Stimulated activated CD8-positive, alpha-beta memory T cell treated with anti-CD3 and anti-CD28 coated beads, Interleukin-2, amount 100 ng/mL, for 1 hour (primary cell): ENCODE data around the gene FSIP1.
A peak's percentile ranks its signal among the peaks of the same experiment; 100 is the strongest.
"Not testable (repeated sequence)": the region's sequence is repeated elsewhere in the genome, so short reads cannot be mapped to it uniquely, and the experiment has no call there.

ENCODE experiments used
- DNase-seq, 2 donors: peaks; one replicate each; pipeline ENCODE4 v3.0.0-alpha.2; 2020; ENCODE audit warnings: low read depth in 2 of 2

The FSIP1 gene

DNA sequence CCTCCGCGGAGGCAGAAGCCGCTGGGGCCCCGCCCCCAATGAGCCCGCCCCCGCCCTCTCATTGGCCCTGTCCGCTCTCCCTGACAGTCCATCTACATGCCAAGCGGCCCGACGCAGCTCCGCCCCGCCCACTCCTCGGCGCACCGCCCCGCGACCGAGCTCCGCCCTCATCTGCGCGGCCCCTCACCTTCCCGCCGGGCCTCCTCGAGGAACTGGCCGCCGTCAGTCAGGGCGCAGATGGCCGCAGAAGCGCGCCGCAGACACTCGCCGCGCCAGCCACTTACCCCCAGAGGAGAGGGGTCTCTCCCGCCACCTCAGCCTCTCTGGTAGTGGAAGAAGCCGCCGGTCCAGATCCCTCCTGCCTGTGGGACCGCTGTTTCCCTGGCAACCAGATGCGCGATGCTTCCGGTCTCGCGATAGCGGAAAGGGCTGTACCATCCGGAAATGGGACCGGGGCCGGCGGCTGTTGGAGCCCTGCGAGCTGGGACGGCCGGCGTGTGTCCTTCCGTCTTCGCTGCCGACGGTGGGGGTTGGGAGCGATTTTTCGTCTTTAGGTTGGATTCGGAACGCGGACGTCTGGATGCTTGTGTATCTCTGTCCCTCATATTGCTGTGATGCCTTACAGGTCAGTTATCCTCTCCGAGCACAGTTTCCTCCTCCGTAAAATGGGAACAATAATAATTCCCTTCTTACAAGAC is at the start of gene FSIP1:
Gene FSIP1 (minus strand): TSS at position 401 of the 698 bp plus-strand sequence. CDS start 6,317 bp downstream, outside the sequence.
- peak; percentile 89 to 90 for DNase-seq

DNA sequence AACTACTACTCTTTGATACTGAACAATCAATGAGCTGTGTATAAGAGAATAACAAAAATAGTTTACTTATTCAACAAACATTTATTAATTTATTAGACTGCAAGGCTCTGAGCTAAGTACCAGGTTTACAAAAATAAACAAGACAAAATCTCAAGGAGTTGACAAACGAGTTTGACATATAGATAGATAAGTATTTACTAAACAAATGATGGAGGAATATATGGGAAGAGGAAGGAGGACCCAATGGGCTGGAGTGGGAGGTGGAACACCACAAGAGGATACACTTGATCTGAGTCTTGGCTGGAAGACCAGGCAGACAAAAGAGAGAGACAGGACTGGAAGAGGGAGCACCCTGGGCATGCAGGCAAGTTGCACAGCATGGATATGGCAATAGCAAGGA is 47.5 kb upstream of the FSIP1 start:
- DNase-seq: no peak

DNA sequence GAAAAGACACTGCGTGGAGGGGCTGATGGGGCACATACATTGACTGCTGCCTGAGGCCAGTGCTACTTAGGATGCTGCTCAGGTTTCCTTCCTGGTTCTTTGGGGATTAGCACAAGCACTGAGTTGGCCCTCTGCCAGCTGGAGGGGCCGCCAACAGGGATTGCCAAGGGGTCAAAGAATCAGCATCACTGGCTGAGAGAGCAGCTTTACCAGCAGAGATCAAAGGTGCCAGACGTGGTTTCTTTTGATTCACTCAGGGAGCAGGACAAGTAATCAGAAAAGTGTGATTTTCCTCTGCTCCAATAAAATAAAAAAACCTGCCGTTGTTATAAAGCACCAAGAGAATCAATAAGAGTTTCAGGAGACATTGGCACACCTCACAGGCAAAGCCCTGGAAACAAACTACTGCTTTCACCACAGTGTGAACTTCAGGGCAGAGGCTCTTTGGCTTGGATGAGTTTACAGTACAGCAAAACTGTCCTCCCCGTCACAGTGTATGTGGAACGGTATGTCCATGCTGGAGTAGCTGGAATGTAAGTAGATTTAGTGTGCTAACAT is 45.8 kb upstream of the FSIP1 start:
- DNase-seq: no peak

GRCh38 chr15:39826975-39827374 is 44.3 kb upstream of the FSIP1 start:
- DNase-seq: no peak

- no peak for DNase-seq
Measured at GRCh38 chr15:39823634-39824033, 41.0 kb upstream of the FSIP1 start.

DNA sequence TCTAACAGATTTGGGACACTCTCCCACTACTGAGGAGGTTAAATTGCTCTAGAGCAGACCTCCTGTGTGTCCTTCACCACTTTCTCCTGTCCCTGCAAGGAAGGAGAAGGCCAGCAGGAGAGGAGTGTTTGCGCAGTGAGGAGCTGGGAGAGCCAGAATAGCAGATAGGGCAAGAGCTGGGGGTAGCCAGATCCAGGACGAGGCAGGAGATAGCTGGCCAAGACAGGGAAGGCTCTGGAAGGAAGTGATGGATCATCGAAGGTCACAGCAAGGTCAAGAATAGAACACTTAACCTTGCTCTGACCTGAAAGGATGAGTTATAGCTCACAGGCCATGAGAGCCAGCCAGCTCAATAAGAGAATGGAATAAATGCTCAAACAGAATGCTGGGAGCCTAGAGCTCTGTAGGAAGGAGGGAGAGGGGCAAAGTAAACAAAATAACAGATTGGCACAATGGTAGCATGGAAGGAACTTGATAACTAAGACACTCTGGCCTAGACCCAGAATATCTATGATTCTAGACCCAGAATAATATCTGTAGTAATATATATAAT is 37.5 kb upstream of the FSIP1 start:
- no peak for DNase-seq

DNA sequence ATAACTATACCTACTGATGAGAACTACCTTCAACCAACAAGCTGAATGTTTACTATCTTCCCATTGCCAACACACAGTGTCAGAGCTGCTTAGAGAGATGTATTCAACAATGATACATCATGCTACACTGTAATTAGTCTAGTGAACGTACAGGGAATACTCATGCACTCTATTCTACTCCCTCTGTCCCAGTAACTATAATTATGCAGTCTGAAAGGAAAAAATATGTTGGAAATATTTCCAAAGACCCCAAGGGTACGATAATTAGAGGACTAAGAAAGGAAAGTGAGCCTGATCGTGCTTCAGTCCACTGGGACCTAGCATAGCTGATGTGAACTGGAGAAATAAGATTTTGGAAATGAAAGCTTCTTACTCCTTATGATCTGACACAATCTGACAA is 36.9 kb upstream of the FSIP1 start:
- no peak for DNase-seq

GRCh38 chr15:39817892-39818291 is 35.3 kb upstream of the FSIP1 start:
- no peak for DNase-seq

- no peak for DNase-seq
Measured at GRCh38 chr15:39814489-39814888, 31.8 kb upstream of the FSIP1 start.

DNA sequence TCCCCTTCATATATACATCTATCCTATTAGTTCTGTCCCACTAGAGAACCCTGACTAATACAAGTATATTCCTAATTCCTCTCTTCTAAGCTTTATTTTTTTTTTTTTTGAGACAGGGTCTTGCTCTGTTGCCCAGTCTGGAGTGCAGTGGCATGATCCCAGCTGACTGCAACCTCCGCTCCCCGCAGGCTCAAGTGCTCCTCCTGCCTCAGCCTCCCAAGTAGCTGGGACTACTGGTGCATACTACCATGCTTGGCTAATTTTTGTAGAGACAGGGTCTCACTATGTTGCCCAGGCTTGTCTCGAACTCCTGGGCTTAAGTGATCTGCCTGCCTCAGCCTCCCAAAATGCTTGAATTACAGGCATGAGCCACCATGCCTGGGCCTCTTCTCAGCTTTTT is 30.0 kb upstream of the FSIP1 start:
- DNase-seq: not testable (repeated sequence)

DNA sequence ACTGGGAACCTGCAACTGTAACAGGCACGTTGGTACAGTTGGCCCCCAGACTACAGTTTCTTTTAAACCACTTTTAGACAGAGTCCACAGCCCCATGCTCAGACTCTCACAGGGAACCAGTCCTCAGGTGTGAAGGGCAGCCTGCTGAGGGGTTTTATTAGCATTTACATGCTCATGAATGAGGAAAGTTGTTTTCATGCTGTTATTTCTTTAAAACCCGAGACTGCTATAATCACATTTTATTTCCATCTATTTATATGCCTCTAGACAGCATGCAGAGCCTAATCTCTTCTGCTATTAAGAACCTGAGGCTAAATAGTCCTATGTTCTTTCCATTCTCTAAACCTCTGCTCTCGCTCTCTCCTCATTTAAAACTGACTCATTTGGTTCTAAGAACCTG is 26.3 kb upstream of the FSIP1 start:
- no peak for DNase-seq

DNA sequence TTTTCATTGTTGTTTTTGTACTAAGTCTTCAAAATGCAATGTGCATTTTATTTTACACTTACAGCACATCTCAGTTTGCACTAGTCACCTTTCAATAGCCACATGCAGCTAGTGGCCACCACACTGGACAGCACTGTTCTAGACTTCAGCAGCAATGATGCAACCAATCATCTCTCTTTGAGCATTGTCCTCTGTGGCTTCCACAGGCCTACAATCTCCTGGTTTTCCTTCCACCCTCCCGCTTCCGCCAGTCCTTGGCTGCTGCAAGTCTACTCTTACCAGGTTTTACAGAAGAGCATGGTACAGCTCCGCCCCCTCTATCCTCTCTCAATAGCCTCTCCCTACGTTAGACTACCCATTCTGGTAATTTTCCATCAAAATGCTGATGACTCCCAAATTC is 25.1 kb upstream of the FSIP1 start:
- DNase-seq: no peak

GRCh38 chr15:39804026-39804425 is 21.4 kb upstream of the FSIP1 start:
- no peak for DNase-seq

DNA sequence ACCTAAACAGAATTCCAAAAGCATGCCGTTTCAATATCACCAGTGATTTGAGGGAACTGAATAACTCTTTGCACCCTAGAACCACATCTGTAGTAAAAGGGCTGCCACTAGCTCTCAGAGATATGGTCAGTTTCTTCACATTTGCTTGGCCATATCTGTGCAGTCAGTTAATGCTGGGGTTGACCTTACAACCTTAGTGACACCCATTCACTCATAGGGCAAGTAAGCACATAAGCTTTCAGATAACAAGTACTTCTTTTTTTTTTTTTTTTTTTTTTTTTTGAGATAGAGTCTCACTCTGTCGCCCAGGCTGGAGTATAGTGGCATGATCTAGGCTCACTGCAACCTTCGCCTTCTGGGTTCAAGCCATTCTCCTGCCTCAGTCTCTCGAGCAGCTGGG is 20.4 kb upstream of the FSIP1 start:
- DNase-seq: no peak

DNA sequence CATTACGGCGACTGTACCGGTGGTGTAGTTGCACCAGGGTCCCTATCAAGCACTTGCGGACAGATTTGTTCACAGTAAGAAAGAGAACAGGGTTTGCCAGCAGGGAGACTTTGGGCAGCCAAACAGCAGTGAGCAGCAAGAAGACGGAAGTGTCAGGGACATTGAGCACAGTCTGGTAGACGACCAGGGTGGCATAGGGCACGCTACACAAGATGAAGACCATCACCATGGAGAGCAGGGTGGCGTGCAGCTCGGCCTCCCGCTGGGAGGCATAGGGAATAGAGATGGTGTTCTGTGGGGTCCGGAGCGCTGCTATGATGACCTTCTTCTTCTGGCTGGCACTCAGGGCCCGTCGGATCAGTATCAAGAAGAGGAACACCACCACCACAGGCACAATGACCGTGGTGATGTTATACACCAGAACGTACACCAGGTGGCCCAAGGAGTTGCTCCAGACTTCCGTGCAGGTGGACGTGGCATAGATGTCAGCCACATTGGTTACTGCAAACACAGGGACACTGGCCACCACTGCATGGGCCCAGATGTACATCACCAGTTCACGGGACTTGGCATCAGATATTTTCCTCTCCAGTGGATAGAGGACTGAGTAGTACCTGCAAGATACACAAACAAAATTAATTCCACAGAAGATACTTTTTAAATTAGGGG is 19.1 kb upstream of the FSIP1 start:
- no peak for DNase-seq

- no peak for DNase-seq
Measured at GRCh38 chr15:39799552-39800011, 16.9 kb upstream of the FSIP1 start.

GRCh38 chr15:39798382-39798781 is 15.7 kb upstream of the FSIP1 start:
- no peak for DNase-seq

DNA sequence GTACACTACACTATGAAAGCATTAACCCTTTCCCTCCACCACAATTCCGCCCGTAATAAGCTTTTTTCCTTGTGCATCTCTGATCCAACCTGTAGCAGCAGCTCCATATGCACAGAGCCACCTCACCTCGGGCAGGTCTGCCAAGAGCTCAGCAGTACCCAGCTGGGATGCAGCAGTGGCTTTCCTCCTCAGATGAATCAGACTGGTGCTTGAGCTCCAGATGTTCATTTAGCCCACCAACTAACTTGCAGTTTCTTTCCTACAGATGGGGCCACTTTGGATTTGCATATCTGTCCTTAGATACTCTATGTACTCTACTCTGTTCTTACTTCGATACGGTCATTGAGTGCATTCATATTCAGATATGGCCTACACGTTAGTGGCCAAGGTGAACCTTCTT is 14.8 kb upstream of the FSIP1 start:
- no peak for DNase-seq

- no peak for DNase-seq
Measured at GRCh38 chr15:39796601-39797000, 14.0 kb upstream of the FSIP1 start.

- DNase-seq: no peak
Measured at GRCh38 chr15:39795486-39795885, 12.8 kb upstream of the FSIP1 start.

DNA sequence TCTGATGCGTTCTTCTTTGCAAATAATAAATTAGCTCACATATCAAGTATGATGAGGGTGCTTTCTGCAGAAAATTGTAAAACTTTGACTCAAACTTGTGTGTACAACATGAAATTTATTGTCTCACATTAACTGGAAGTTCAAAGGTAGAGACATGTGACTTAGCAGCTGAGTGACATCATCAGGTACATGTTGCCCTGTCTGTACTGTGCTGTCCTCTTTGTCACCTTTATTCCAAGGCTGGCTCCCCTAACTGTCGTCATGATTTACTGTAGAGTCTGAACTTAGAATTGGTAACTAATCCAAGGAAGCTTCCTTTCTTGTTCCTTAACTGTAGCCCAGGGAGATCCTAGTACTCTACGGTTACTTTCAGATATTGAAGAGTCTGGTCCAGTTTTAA is 12.3 kb upstream of the FSIP1 start:
- DNase-seq: no peak

DNA sequence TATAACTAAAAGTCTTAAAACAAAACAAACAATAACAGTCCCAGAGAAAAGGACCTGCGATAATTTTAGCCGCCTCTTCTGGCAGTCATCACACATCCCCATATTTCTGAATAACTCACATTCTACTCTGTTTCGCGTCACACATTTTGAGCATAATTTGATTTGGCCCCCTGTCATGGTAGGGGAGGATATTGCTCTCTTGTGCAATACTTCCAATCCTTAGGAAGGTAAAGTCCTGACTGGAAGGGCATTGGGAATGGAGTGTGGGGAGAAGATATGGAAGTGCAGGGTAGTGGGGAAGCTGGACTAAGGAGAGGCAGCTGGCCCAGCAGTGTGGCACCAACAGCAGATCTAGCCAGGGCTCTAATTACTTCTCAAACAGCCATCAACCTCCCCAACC is 11.3 kb upstream of the FSIP1 start:
- no peak for DNase-seq

GRCh38 chr15:39792844-39793335 is 10.2 kb upstream of the FSIP1 start:
- DNase-seq: no peak
